Fibroblast of mammary gland (primary cell): ENCODE measurements around the gene C1orf159.

Experiments
- DNase-seq: peaks from one replicate; pipeline ENCODE4 v3.0.0-alpha.2; 2010; ENCODE audit warnings: low read depth
- H3K4me3 ChIP-seq: 2 replicates; pipeline ENCODE4 v1.5.1; 2011; ENCODE audit warnings: low read depth, mild to moderate bottlenecking, low read length, moderate library complexity; ENCODE audit not compliant: control insufficient read depth
- CTCF ChIP-seq: conservative IDR thresholded peaks from 2 replicates; pipeline ENCODE4 v1.5.1; 2011; ENCODE audit warnings: low read depth, low read length, inconsistent platforms; ENCODE audit not compliant: control insufficient read depth, insufficient read depth

The C1orf159 gene

DNA sequence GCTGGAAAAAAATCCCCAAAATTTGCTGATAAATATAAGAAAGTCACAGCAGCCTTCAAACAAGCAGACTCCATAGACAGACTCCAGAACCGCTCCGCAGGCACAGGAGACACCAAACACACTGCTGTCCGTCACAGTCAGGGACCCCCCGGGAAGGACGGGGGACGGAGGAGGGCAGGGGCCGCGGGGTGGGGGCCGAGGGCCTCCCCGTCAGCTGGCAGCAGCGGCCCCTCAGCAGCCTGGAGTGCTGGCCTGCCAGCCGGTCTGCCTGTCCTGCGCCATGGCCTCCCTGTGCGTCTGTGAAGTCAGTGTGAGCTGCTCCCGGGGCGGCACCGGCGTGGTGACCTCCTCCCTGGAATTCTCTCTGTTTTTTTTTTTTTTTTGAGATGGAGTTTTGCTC is 10.1 kb upstream of the C1orf159 start:
- no peak for DNase-seq

GRCh38 chr1:1124786-1125642 is 9.1 kb upstream of the C1orf159 start:
- TF ChIP-seq CTCF, result no peak
- no peak for DNase-seq
- no peak overlapping the region for H3K4me3 ChIP-seq

More for the DNA sequence above, 10.1 kb upstream of the C1orf159 start:
- no peak for TF ChIP-seq CTCF
- H3K4me3 ChIP-seq, result no peak overlapping the region

DNA sequence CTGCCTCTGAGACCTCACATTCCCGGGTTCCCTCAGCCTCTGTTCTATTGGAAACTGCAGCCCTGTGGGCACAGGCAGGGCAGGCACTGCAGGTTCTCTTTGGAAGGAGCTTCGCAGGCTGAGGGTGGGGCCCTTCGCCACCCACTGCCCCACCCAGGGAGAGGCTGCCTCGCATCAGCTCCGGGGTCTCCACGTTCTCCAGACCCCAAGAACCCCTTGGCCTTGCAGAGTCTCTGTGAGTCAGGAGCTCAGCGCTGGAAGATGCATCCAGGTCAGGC is 8.6 kb upstream of the C1orf159 start:
- TF ChIP-seq CTCF, result no peak
- H3K4me3 ChIP-seq, result no peak overlapping the region
- DNase-seq, result no peak

GRCh38 chr1:1123581-1124507 is 8.0 kb upstream of the C1orf159 start:
- no peak for TF ChIP-seq CTCF
- peak; percentile 37 for DNase-seq
- no peak overlapping the region for H3K4me3 ChIP-seq

- H3K4me3 ChIP-seq, result no peak overlapping the region
- no peak for TF ChIP-seq CTCF
- no peak for DNase-seq
Observed at GRCh38 chr1:1122981-1123480, 7.1 kb upstream of the C1orf159 start.

GRCh38 chr1:1122078-1122811 is 6.4 kb upstream of the C1orf159 start:
- peak; percentile 61 for TF ChIP-seq CTCF
- peak; percentile 57 for DNase-seq
- no peak overlapping the region for H3K4me3 ChIP-seq
